Panc1 (cell line): ENCODE results near the gene P2RY14.

Experiments
- CTCF ChIP-seq: fragments of 450-650 bp; IDR thresholded peaks from 2 replicates; pipeline ENCODE4 v1.5.1; 2017; ENCODE audit warnings: mild to moderate bottlenecking
- POLR2AphosphoS5 ChIP-seq: IDR thresholded peaks from 2 replicates; pipeline ENCODE4 v1.6.1; 2012; ENCODE audit warnings: mild to moderate bottlenecking, low read depth, low read length, moderate library complexity

- TF ChIP-seq POLR2AphosphoS5 (no peak), CTCF (no peak)
These were observed 38.1 kb upstream of the P2RY14 start, which contains the start of gene GPR87 for GRCh38 chr3:151316267-151316991.
